Measurements from ENCODE around the gene SHMT1.
"Not testable (repeated sequence)": the region's sequence is repeated elsewhere in the genome, so short reads cannot be mapped to it uniquely, and the experiment has no call there.

SHMT1 gene

DNA sequence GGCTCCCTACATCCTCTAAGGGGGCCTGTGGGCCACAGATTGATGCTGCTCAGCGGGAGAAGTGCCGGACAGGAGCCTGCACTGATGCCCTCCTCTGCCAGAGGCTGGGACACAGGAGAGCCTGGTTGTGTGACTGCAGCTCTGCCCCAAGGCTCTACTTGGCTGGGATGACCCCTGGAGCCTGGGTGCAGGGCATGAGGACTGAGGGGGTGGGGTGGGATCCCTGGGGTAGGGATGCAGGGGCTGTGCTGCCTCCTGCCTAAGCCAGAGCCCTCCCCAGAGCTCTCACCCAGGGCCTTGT is 14.8 kb upstream of the SHMT1 start:
- DNase-seq (ENCODE audit: low spot score): no peak

DNA sequence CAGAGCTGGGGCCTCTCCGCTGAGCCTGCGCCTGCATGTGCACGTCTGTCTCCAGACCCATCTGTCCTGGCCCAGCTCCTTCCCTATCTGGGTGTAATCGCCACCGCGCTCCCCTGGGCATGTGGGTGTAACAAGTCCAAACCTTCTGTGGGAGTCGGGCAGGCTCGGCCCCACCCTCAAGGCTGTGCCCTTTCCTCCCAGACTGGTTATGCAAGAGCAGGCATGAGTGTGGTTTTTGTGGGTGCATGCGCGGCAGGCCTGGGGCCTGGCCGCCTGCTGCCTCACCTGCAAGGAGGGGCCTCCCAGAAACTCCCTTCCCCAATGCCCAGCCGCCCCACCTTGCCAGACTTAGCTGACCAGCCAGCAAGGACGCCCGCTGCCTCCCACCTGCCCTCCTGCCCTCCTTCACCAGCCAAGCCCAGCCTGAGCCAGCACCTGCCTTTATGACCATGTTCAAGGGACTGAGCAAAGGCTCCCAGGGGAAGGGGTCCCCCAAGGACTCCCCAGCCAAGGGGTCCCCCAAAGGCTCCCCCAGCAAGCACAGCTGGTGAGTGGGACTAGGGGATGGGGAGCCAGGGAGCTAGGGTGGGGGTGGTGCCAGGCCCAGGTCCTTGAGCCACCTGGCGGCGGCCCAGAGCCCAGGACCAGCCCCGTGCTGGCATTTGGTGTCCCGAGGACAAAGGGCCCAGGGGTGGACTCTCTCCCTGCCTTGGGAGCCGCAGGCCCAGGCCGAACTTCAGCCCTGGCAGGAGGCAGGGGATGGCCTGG is 14.3 kb upstream of the SHMT1 start, which contains the start of gene EVPLL:
TSS of gene EVPLL (plus strand) at position 342 of the 768 bp plus-strand sequence. CDS start 3,160 bp downstream, outside the sequence.
- peak; percentile 21 for DNase-seq (ENCODE audit: low spot score)

DNA sequence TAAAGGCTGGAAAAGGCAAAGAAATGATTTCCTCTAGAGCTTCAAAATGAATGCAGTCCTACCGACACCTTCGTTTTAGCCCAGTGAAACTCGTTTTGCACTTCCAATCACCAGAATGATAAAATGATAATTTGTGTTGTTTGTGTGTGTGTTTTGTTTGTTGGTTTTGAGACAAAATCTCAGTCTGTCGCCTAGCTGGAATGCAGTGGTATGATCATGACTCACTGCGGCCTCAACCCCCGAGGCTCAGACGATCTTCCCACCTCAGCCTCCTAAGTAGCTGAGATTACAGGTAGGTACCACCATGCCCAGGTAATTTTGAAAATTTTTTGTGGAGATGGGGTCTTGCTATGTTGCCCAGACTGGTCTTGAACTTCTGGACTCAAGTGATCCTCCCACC is 10.9 kb upstream of the SHMT1 start:
- no peak for DNase-seq (ENCODE audit: low spot score)

DNA sequence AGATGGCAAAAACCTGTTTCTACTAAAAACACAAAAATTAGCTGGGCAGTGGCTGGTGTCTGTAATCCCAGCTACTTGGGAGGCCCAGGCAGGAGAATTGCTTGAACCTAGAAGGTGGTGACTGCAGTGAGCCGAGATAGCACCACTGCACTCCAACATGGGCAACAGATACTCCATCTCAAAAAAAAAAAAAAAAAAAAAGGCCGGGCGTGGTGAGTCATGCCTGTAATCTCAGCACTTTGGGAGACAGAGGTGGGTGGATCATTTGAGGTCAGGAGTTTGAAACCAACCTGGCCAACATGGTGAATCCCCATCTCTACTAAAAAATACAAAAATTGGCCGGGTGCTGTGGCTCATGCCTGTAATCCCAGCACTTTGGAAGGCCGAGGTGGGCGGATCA is 9.8 kb upstream of the SHMT1 start:
- DNase-seq (ENCODE audit: low spot score): not testable (repeated sequence)

DNA sequence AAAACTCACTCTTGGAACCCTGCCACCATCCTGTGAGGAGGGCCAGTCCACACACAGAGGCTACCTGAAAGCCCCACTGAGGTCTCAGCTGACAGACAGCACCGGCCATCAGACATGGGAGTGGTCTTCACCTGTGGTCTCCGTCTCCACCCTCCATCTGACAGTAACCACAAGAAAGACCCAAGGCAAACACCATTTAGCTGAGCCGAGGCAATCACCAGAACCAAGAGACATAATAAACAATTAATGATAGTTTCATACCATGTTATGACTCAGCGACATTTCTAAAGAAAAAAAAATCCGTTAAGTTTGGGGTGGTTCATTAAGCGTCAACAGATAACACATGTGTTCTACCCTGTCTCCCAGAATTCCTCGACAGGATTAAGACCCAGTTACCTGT is 8.1 kb upstream of the SHMT1 start:
- peak; percentile 11 for DNase-seq (ENCODE audit: low spot score)

DNA sequence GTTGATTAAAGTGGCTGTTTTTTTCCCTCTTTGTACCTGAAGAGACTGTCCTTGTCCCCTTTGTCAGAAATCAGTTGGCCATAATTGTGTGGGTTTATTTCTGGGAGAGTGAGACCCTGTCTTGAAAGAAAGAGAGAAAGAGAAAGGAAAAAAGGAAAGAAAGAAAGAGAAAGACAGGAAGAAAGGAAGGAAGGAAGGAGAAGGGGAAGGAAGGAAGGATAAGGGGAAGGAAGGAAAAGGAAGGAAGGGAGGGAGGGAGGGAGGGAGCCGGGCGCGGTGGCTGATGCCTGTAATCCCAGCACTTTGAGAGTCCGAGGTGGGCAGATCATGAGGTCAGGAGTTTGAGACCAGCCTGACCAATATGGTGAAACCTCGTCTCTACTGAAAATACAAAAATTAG is 7.4 kb upstream of the SHMT1 start:
- DNase-seq (ENCODE audit: low spot score): no peak

DNA sequence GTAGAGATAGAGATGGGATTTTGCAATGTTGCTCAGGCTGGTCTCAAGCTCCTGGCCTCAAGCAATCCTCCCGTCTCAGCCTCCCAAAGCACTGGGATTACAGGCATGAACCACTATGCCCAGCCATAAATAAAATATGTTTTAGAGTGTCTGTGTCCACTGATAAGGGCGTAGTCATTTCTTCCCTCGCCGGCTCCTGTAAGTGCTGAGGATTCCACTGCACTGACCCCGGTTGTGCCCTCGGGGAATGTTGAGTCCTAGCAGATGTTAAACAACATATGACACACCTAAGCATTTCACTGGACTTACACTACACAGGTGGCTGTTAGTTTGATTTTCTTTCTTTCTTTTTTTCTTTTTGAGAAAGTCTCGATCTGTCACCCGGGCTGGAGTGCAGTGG is 5.6 kb upstream of the SHMT1 start:
- DNase-seq (ENCODE audit: low spot score): no peak

- no peak for DNase-seq (ENCODE audit: low spot score)
These were observed 816 bp upstream of the SHMT1 start for GRCh38 chr17:18364166-18364565.

GRCh38 chr17:18362698-18363100 is 651 bp downstream of the SHMT1 start:
- DNase-seq (ENCODE audit: low spot score): no peak

DNA sequence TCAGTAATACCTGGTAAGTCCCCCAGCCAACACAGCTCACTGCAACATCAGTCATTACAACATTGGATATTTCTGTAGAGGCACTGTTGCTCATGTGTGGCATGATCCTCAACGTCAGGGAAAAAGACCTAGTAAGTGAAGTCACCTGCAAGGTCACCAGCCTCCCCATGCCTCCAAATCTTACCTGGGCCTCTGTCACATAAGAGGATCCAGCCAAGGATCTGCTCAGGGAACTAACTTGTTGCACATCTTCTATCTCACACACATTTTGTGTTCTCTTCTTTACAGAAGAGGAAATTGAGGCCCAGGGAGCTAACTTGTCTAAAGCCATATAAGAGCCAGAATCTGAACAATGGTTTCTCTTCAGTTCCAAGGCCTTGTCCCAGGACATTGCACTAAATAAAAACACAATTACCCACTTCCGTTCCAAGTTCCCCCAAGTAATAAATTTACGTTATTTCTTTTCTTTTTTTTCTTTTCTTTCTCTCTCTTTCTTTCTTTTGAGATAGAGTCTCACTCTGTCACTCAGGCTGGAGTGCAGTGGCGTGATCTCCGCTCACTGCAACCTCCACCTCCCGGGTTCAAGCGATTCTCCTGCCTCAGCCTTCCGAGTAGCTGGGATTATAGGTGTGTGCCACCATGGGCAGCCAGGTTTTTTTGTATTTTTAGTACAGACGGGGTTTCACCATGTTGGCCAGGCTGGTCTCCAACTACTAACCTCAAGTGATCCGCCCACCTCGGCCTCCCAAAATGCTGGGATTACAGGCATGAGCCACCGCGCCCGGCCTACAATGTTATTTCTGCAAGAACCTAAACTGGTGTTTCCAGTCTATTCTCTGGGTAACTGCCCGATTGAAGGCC is 1.3 kb downstream of the SHMT1 start:
- DNase-seq (ENCODE audit: low spot score): no peak

GRCh38 chr17:18360518-18360917 is 2.8 kb downstream of the SHMT1 start:
- no peak for DNase-seq (ENCODE audit: low spot score)

DNA sequence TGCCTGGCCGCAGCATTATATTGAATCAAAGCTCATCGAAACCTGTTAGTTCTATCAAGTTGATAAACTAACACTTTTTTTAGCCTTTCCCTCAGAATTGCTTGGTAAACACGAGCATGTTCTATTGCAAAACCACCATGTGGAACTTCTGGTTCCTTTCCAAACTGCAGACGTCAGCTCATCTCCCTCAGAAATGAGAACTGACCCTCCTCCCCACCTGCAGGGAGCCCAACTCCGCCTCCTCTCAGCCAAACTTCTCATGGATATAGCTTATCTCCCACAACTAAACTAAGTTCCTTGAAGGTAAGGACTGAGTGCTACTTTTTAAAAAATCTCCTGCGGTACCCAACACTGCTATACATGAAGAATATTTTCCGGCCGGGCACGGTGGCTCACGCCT is 6.7 kb downstream of the SHMT1 start:
- no peak for DNase-seq (ENCODE audit: low spot score)

- DNase-seq (ENCODE audit: low spot score): no peak
These were observed 9.8 kb downstream of the SHMT1 start for GRCh38 chr17:18353541-18353940.

- DNase-seq (ENCODE audit: low spot score): no peak
These were observed 19.3 kb downstream of the SHMT1 start for GRCh38 chr17:18344021-18344420.

GRCh38 chr17:18339933-18340332 is 23.4 kb downstream of the SHMT1 start:
- no peak for DNase-seq (ENCODE audit: low spot score)

DNA sequence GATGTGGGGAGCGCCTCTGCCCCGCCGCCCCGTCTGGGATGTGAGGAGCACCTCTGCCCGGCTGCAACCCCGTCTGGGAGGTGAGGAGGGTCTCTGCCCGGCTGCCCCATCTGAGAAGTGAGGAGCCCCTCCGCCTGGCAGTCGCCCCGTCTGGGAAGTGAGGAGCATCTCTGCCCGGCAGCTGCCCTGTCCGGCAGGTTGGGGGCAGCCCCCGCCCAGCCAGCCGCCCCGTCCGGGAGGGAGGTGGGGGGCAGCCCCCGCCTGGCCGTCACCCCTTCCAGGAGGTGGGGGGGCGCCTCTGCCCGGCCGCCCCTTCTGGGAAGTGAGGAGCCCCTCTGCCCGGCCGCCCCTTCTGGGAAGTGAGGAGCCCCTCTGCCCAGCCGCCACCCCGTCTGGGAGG is 25.2 kb downstream of the SHMT1 start:
- not testable (repeated sequence) for DNase-seq (ENCODE audit: low spot score)

DNA sequence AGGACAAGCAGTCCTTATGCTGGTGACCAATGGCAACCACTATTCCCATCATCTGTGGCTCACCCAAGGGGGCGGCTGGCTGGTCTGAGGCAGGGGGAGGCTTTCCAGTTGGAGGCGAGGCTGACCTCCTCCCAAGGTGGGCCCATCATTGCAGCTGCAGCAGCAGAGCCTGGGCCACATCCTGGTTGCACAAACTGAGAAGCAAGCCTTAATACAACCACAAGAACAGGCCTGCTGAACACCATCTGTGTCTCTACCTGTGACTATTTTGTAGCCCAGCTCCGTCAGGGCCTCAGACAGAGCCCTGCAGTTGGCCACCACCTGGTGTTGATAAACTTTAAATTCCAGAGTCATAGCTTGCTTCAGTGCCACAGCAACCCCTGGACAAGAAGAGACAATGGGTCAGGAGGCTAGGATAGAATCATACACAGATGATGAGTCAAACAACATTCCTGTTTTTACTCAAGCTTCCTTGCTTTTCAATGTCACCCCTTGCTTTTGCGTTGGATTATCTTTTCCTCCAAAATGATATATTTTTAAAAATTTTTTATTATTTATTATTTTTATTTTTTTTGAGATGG is 30.4 kb downstream of the SHMT1 start:
- no peak for DNase-seq (ENCODE audit: low spot score)

DNA sequence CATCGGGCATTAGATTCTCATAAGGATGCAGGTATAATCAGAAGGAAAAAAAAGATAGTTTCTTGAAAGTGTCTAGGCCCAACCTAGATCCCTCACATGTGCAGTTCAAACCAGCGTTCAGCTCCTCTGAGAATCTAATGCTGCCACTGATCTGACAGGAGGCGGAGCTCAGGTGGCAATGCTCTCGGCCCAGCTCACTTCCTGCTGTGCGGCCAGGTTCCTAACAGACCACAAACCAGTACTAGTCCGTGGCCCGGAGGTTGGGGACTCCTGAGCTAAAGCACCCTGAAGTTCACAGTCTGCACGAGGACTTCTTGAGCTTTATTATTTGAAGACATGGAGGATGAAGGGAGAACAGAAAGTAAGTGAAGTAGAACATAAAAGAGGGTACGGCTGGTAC is 31.5 kb downstream of the SHMT1 start:
- no peak for DNase-seq (ENCODE audit: low spot score)

GRCh38 chr17:18328643-18329204 is 34.6 kb downstream of the SHMT1 start:
- DNase-seq (ENCODE audit: low spot score): no peak

DNA sequence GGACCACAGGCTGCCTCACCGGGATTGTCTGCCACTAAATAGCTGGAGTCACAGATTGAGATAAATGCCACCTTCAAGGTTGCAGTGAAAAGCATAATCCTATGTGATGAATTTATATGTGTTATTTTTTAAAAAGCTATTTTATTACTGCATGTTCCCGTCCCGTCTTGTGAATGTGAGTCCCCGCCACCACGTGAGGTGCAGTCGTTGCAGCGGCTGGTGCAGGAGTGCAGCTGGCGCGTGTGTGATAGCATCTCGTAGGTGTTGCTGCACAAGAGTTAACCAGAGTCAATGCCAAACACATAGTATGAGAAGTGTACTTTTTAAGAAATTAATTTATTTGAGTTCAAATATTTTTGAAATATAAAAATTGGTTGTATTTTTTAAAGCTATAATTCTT is 35.8 kb downstream of the SHMT1 start:
- DNase-seq (ENCODE audit: low spot score): no peak

- no peak for DNase-seq (ENCODE audit: low spot score)
These were observed 36.3 kb downstream of the SHMT1 start for GRCh38 chr17:18327093-18327492.

DNA sequence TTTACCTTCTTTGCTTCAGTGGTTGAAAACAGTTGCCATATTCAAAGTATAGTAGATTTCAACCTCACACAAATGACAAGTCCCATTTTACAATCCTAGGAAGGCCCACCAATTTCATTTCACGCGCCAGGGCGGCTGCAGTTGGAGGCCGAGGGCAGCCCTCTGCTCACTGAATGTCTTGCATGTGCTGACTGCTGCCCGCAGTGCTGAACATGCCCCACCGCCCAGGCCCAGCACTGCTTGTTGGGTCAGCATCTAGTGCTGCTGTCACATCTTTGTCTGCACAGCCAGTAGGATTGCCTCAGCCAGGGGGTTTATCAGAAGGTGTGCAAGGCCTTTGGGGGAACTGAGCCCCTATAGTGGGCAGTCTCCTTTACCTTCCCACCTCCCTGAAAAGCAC is 36.8 kb downstream of the SHMT1 start:
- DNase-seq (ENCODE audit: low spot score): no peak

GRCh38 chr17:18326039-18326438 is 37.3 kb downstream of the SHMT1 start:
- no peak for DNase-seq (ENCODE audit: low spot score)
